Fibroblast of pulmonary artery (primary cell): ENCODE results near the gene MAP3K13.

Experiments
- DNase-seq: peaks from one replicate; pipeline ENCODE4 v3.0.0-alpha.2; 2010; ENCODE audit warnings: low read depth
- H3K4me3 ChIP-seq: replicated peaks from 2 replicates; pipeline ENCODE4 v1.5.1; 2011; ENCODE audit warnings: low read depth, mild to moderate bottlenecking, control low read depth, low read length, moderate library complexity
- TF ChIP-seq, protein P1 (sequence below): IDR thresholded peaks from 2 replicates; pipeline ENCODE4 v1.5.1; 2011; ENCODE audit warnings: mild to moderate bottlenecking, control low read depth, low read length, inconsistent platforms; ENCODE audit errors: missing control alignments

Gene MAP3K13

DNA sequence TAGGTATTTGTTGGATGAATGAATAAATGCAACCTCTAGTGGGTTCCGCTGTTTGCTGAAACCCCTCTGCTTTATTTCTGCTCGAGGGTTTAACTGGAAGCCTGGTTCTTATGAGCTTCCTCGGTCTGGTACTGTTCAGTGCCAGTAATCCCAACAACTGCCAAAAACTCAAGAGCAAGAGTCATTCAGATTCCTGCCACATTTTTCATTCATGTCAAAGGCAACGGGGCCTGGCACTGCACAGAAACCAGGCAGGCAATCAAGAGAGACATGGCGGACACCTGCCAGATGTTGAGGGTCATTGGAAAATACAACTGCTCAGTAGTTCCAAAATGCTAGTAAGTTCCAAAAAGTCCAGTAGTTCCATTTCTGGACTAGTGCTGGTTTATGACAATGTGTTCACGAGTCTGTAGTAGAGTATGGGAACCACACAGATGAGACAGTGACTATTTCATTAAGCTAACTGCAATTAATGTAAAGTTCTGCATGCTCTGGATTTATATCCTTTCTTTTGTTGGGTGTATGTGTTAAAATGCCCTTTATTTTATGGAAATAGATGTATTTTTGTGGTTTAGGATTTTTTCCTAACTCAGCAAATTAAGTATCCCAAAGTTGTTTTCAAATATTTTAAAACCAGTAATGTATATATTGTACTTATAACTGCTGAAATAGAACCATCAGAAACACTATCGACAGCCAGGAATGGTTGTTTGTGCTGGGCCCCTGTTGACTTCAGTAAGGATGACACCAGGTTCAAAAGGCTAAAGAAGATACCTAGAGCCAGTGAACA lies 158.6 kb downstream of the MAP3K13 start:
- TF ChIP-seq, protein P1, sequence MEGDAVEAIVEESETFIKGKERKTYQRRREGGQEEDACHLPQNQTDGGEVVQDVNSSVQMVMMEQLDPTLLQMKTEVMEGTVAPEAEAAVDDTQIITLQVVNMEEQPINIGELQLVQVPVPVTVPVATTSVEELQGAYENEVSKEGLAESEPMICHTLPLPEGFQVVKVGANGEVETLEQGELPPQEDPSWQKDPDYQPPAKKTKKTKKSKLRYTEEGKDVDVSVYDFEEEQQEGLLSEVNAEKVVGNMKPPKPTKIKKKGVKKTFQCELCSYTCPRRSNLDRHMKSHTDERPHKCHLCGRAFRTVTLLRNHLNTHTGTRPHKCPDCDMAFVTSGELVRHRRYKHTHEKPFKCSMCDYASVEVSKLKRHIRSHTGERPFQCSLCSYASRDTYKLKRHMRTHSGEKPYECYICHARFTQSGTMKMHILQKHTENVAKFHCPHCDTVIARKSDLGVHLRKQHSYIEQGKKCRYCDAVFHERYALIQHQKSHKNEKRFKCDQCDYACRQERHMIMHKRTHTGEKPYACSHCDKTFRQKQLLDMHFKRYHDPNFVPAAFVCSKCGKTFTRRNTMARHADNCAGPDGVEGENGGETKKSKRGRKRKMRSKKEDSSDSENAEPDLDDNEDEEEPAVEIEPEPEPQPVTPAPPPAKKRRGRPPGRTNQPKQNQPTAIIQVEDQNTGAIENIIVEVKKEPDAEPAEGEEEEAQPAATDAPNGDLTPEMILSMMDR = no peak
- no peak overlapping the region for H3K4me3 ChIP-seq
- DNase-seq = no peak

DNA sequence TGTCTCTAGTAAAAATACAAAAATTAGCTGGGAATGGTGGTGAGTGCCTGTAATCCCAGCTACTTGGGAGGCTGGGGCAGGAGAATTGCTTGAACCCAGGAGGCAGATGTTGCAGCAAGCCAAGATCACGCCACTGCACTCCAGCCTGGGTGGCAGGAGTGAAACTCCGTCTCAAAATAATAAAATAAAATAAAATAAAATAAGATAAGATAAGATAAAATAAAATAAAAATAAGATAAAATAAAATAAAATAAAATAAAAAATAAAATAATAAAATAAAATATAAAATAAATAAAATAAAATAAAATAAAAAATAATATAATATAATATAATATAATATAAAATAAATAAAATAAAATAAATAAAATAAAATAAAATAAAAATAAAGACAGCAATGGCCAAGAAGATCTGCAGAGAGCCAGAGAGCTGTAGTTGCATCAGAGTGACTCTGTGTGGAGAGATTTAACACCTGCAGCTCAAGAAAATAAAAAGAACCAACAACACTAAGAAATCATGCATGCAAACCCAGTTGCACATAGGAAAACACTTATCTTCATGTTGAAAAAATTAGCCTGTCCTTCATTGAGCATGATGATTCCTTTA lies 163.5 kb downstream of the MAP3K13 start:
- no peak overlapping the region for H3K4me3 ChIP-seq
- no peak for DNase-seq
- TF ChIP-seq, protein P1 = no peak

DNA sequence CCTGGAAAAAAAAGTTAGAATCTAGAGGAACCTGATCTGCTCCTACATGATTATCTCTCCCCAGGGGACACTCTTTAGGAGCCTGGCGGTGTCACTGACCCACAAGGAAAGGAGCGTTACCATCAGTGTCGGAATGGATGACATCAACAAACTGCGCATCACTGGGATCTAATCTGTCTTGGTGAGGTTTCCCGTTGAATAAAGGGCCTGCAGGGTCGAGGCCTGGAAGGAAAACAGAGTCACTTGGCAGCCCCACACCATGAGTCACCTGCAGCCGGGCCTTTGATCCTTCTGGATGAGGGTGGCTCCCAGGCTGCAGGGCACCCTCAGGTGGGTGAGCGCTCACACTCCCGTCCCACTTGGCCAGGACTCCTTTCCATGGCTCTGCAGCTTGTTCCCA lies 164.4 kb downstream of the MAP3K13 start:
- no peak for DNase-seq
- TF ChIP-seq, protein P1 = no peak
- H3K4me3 ChIP-seq = no peak overlapping the region

DNA sequence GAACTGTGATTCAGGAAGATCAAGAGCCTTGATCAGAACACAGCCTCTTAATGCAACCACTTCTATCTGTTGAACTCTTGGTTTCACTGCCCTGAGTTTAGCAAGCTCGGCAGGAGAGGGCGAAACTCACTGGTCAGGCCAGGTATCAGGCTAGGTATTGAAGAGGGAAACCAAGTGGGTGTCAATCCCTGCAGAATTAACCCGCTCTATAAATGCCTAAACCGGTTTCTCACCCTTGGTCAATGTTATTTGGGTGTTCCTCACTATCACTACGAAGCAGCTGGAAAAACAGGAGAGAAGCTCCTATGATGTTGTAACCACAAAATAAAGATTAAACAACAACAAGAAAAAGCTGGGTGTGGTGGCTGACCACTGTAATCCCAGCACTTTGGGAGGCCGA lies 165.6 kb downstream of the MAP3K13 start:
- H3K4me3 ChIP-seq = no peak overlapping the region
- TF ChIP-seq, protein P1 = no peak
- DNase-seq = no peak

DNA sequence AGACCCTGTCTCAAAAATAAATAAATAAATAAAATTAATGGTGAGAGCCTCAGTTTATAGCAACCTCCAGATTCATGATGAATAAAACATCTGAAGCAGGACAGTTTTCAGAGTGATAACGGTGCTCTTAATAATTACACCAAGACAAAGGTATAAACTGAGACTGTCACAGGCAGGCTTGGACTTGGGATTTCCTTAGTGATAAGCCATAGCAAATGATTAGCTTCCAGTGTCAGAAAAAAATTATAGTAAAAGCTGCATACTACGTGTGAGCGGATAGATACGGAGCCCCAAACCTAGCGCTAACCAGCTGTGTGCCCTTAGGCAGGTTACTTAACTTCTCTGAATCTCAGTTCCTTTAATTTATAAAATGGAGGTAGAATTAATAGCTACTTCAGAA lies 167.9 kb downstream of the MAP3K13 start:
- TF ChIP-seq, protein P1 = no peak
- no peak overlapping the region for H3K4me3 ChIP-seq
- DNase-seq = no peak

DNA sequence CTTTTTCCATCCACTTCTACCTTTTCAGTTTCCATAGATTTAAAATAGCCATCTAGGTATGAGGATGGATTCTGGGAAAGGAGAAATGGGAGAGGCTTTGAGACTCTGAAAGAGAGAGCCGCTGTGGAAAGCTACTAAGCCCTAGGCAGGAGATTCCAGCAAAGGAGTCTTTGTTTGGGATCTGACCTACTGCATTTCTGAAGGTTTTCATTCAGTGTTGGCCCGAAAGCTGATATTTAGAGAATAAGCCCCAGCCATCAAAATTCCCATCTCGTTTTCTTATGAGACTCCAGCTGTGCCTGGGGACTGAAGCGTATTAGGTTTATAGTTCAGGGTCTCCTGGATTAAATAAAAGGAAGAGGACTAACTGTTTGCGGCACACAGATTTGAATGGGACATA lies 170.0 kb downstream of the MAP3K13 start:
- DNase-seq = no peak
- TF ChIP-seq, protein P1 = no peak
- no peak overlapping the region for H3K4me3 ChIP-seq
